Cardiac muscle cell (in vitro differentiated cells and primary cell): Measurements from ENCODE around the gene CCNYL1. TPM values are rescaled to one million over a fixed set of nuclear protein-coding genes. Genes with fewer than 3 reads are reported as not detected.

Experiments
- DNase-seq, 2 donors: peaks; one replicate each; pipeline versions ENCODE4 v3.0.0 to v3.0.0-alpha.2; 2010 to 2017; ENCODE audit warnings: low read depth in 1 of 2, low spot score in 1 of 2
- H3K27ac ChIP-seq: fragments of 200-600 bp; sonication (generic); 2 replicates; pipeline ENCODE4 v1.5.1; 2016
- H3K27me3 ChIP-seq: fragments of 200-600 bp; sonication (generic); 2 replicates; pipeline ENCODE4 v1.6.0; 2016; ENCODE audit warnings: control low read depth
- H3K36me3 ChIP-seq: fragments of 200-600 bp; sonication (generic); 2 replicates; pipeline ENCODE4 v1.5.1; 2016; ENCODE audit warnings: control low read depth
- H3K4me1 ChIP-seq: fragments of 200-600 bp; sonication (generic); 2 replicates; pipeline ENCODE4 v1.8.1; 2017; ENCODE audit warnings: low read depth, mild to moderate bottlenecking, mixed run types
- H3K4me3 ChIP-seq: fragments of 200-600 bp; sonication (generic); 2 replicates; pipeline ENCODE4 v1.5.1; 2016; ENCODE audit warnings: mild to moderate bottlenecking
- H3K9me3 ChIP-seq: fragments of 200-600 bp; sonication (generic); 2 replicates; pipeline ENCODE4 v1.5.1; 2017; ENCODE audit warnings: low read depth, mild to moderate bottlenecking, control low read depth
- CTCF ChIP-seq: IDR thresholded peaks from 2 replicates; pipeline ENCODE4 v1.5.1; 2012; ENCODE audit warnings: low read depth, mild to moderate bottlenecking, low read length
- polyA plus RNA-seq: library from polyadenylated mRNA; unstranded; fragments of >200 nt; fragmentation: Nextera tagmentation; extraction: Ambion mirVana; gene quantifications from 2 replicates; pipeline ENCODE4 v1.2.1, GENCODE V29; 2016
- total RNA-seq: library from RNA; depleted of rRNA; stranded (reverse); fragments of >200 nt; gene quantifications from 2 replicates; pipeline ENCODE4 v1.2.3, GENCODE V29; 2016

The CCNYL1 gene
- total and polyA plus RNA-seq, 2 experiments from 2014 or later, result 6.8 to 7.4 TPM

GRCh38 chr2:207766041-207766551 lies 54.7 kb downstream of the CCNYL1 start:
- Histone ChIP-seq H3K27ac (no peak overlapping the region), H3K36me3 (no peaks in the 10 kb centered on the region), H3K27me3 (peaks cover 8% of the 10 kb centered on the region), H3K4me1 (peaks cover 30% of the 10 kb centered on the region), H3K9me3 (no peaks in the 10 kb centered on the region), H3K4me3 (peak overlapping the region; percentile 6)
- DNase-seq, result no peak
- no peak for TF ChIP-seq CTCF

- H3K9me3 ChIP-seq, result no peaks in the 10 kb centered on the region
- H3K27ac ChIP-seq, result no peak overlapping the region
- no peak for DNase-seq
- no peak overlapping the region for H3K4me3 ChIP-seq
- H3K4me1 ChIP-seq, result peaks cover 30% of the 10 kb centered on the region
- H3K36me3 ChIP-seq, result no peaks in the 10 kb centered on the region
- TF ChIP-seq CTCF, result no peak
- H3K27me3 ChIP-seq, result peaks cover 10% of the 10 kb centered on the region
These were observed 55.4 kb downstream of the CCNYL1 start for GRCh38 chr2:207766697-207767460.

- no peaks in the 10 kb centered on the region for H3K9me3 ChIP-seq
- peaks cover 30% of the 10 kb centered on the region for H3K4me1 ChIP-seq
- peak overlapping the region; percentile 71 for H3K4me3 ChIP-seq
- H3K36me3 ChIP-seq, result no peaks in the 10 kb centered on the region
- peaks cover 10% of the 10 kb centered on the region for H3K27me3 ChIP-seq
- TF ChIP-seq CTCF, result peak; percentile 44
- DNase-seq, result peak; percentile 40 to 41
- H3K27ac ChIP-seq, result no peak overlapping the region
These were observed 56.2 kb downstream of the CCNYL1 start for GRCh38 chr2:207767461-207768167.

GRCh38 chr2:207768168-207768865 lies 56.9 kb downstream of the CCNYL1 start:
- no peaks in the 10 kb centered on the region for H3K36me3 ChIP-seq
- DNase-seq, result peak; percentile 59 to 69
- H3K4me1 ChIP-seq, result peaks cover 30% of the 10 kb centered on the region
- peak overlapping the region; percentile 71 for H3K4me3 ChIP-seq
- no peak overlapping the region for H3K27ac ChIP-seq
- H3K9me3 ChIP-seq, result no peaks in the 10 kb centered on the region
- H3K27me3 ChIP-seq, result peaks cover 10% of the 10 kb centered on the region
- TF ChIP-seq CTCF, result no peak

- Histone ChIP-seq H3K4me3 (peak overlapping the region; percentile 71), H3K27me3 (peaks cover 10% of the 10 kb centered on the region), H3K4me1 (peaks cover 26% of the 10 kb centered on the region), H3K27ac (peak overlapping the region; percentile 73), H3K9me3 (no peaks in the 10 kb centered on the region), H3K36me3 (no peaks in the 10 kb centered on the region)
- no peak for TF ChIP-seq CTCF
- DNase-seq, result peak; percentile 37 to 48
These were observed 57.6 kb downstream of the CCNYL1 start for GRCh38 chr2:207768866-207769596.
